ENCODE results near the gene SIPA1L2.

SIPA1L2 gene

DNA sequence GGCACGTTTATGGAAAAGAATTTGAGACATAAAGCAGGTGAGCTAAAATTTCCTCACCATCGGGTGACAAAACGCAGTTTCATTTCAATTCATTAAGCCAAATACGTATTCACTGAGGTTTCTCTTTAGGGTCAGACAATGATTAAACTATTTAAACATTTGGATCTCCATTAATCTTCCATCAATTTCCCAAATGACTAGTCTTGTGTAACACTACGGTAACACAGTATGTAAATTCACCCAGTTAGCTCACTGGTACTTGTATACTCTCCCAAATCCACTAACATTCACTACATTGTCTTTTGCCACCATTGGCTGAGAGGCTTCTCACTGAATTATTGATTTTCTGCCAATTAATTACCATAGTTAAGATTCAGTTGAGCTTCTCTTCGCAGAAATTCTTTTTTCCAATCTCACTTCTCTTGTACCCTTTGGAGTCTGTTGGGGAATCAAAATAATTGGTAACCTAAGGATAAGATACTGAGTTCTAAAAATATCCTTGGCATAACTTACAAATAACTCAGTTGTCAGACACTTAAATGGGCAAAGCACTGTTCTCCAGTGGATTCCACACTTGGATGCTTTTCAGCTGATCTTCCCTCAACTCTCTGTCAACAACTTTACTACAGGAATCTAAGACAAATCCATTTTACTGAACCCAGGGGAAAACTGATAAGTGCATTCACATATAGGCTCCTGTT, 40.7 kb downstream of the SIPA1L2 start:
- DNase-seq (ENCODE audit: low read depth) = no peak

DNA sequence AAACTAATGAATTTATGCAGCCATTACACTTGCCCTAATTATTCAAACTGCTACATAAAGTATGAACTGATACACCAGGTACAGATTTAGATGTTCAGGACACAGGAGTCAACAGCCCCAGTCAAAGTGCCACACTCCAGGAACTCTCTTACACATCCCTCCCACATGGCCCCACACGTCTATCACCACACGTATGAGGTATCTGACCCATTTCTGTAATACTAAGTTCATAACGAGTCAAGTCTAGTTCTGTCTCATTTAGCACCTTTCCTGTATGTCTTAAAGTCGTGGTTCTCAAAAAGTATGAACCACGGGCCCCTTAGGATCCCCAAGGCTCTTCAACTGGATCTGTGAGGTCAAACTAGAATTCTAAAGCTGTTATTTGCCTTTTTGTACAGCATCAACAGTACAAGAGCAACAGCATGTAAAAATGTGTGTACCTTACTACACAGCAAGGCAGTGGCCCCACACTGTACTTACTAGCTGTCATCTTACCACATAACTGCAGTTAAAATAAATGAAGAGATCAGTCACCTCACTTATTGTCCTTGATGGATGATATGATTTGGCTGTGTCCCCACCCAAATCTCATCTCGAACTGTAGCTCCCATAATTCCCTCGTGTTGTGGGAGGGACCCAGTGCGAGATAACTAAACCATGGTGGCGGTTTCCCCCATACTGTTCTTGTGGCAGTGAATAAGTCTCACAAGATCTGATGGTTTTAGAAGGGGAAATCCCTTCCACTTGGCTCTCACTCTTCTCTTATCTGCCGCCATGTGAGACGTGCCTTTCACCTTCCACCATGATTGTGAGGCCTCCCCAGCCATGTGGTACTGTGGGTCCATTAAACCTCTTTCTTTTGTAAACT, 42.6 kb downstream of the SIPA1L2 start:
- DNase-seq (ENCODE audit: low read depth) = no peak

DNA sequence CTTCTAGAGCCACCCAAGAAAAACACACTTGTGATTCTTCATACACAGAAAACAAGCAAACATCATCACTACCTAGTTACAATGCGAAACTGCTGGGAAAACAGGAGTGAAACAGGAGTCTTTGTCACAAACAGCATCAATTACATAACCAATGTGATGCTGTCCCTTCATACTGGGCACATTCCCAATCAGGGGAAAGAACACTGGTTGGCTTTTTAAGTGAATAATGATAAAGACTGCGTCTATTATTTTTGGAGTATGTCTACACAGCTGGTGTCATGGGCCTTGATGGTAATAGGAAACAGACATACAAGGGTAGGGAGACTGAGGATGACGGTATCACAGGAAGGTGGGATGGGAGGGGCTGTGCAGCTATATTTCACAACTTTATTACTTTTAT, 43.3 kb downstream of the SIPA1L2 start:
- no peak for DNase-seq (ENCODE audit: low read depth)

DNA sequence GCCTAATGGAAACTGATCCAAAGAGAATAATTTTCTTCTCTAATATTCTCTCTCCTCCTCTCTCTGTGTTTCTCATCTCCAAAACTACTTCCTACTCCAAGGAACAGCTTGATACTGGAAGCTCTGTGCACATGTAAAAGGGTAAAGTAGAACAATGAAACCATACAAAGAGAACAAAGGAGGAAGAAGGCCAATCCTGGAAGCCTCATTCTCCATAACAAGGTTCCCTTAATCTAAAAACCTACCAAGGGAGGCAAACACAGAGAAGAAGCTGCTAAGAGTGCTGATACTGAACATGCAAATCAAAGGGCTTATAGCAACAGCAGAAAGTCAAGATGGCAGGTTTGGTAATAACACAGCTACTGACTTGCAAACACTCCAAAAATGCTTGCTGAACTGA, 44.4 kb downstream of the SIPA1L2 start:
- no peak for DNase-seq (ENCODE audit: low read depth)

DNA sequence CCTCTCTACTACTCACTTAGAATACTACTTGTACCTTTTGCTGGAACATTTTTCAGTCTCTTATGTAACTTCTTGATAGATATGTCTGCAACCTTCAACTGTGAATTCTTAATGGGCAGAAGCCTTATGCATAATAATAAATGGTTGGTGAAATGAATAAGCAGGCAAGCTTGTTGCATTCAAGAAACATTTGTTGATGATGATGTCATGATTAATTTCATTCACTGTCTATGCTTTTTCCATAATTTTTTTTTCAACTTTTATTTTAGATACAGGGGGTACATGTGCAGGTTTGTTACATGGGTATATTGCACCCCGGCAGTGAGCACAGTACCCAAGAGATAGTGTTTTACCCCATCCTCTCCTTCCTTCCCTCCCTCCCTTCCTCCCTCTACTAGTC, 48.0 kb downstream of the SIPA1L2 start:
- DNase-seq (ENCODE audit: low read depth) = no peak
